Mucosa of rectum (tissue), 2 donors: ENCODE data around the gene PARP14.
A peak's percentile ranks its signal among the peaks of the same experiment; 100 is the strongest.

Experiments
- H3K27ac ChIP-seq, 2 donors: one replicate each; pipeline ENCODE4 v1.7.0; 2013; ENCODE audit warnings: inconsistent platforms in 2 of 2, low read depth in 2 of 2, low read length in 2 of 2
- H3K27me3 ChIP-seq, 2 donors: one replicate each; pipeline ENCODE4 v1.7.0; 2013; ENCODE audit warnings: low read length in 2 of 2; ENCODE audit not compliant: control insufficient read depth in 2 of 2, insufficient read depth in 2 of 2
- H3K36me3 ChIP-seq, 2 donors: one replicate each; pipeline ENCODE4 v1.7.0; 2013; ENCODE audit warnings: low read length in 2 of 2; ENCODE audit not compliant: control insufficient read depth in 2 of 2, insufficient read depth in 2 of 2
- H3K4me1 ChIP-seq, 2 donors: one replicate each; pipeline ENCODE4 v1.7.0; 2013; ENCODE audit warnings: low read length in 2 of 2, mild to moderate bottlenecking in 1 of 2; ENCODE audit not compliant: control insufficient read depth in 2 of 2, insufficient read depth in 2 of 2
- H3K4me3 ChIP-seq, 2 donors: one replicate each; pipeline ENCODE4 v1.7.0; 2013; ENCODE audit warnings: low read length in 2 of 2
- H3K9ac ChIP-seq, 2 donors: one replicate each; pipeline ENCODE4 v1.7.0; 2013; ENCODE audit warnings: low read length in 2 of 2, low read depth in 1 of 2, mild to moderate bottlenecking in 1 of 2
- H3K9me3 ChIP-seq, 2 donors: one replicate each; pipeline ENCODE4 v1.7.0; 2013; ENCODE audit warnings: low read length in 2 of 2; ENCODE audit not compliant: control insufficient read depth in 2 of 2
- donor health status: healthy.
- donor health status: Normal muscosa, but diverticular disease.

Gene PARP14

DNA sequence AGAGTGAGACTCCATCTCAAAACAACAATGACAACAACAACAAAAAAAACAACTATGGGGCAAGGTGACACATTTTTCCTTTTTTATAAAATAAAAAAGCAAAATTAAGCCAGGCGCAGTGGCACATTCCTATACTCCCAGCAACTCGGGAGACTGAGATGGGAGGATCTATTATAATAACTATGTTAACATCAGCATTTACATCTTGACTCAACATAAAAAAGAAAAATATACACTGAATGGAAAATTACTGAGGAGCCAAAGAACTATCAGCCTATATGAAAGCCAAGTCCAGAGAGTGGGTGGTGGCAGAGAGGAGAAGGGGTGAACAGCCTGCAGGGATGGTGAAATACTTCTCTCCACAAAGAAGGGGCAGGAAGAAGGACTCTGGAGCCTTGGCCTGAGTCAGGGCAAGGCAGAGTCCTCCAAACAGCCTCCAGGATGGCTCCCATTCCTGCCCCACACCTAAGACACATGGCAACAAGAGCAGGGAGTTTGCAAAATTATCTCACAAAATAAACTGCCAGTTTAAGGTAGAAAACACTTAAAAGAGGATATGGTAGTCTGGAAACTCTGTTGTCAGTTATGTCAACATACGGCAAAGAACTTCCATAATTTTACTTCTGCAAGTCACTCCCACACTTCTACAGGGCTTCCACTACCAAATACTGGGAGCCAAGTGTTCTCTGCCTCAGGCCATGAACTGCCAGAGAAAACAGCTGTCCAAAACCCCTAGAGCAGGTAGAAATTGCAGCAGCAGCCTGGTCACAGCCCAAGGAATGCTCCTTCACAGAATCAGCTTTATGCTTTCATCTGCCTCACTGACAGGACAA, 87.1 kb downstream of the PARP14 start:
- Histone ChIP-seq H3K4me3 (no peak overlapping the region), H3K27ac (peak overlapping the region; percentile 13 to 48), H3K9ac (no peak overlapping the region), H3K36me3 (no peaks in the 10 kb centered on the region), H3K9me3 (no peaks in the 10 kb centered on the region), H3K4me1 (no peaks in the 10 kb centered on the region), H3K27me3 (no peaks in the 10 kb centered on the region)

- H3K27me3 ChIP-seq: no peaks in the 10 kb centered on the region
- H3K9me3 ChIP-seq: no peaks in the 10 kb centered on the region
- H3K4me3 ChIP-seq: no peak overlapping the region
- no peaks in the 10 kb centered on the region for H3K4me1 ChIP-seq
- H3K27ac ChIP-seq: no peak overlapping the region
- H3K36me3 ChIP-seq: peaks cover 0 to 4% of the 10 kb centered on the region in 2 donors
- no peak overlapping the region for H3K9ac ChIP-seq
Measured at GRCh38 chr3:122770521-122771202, 90.0 kb downstream of the PARP14 start.

DNA sequence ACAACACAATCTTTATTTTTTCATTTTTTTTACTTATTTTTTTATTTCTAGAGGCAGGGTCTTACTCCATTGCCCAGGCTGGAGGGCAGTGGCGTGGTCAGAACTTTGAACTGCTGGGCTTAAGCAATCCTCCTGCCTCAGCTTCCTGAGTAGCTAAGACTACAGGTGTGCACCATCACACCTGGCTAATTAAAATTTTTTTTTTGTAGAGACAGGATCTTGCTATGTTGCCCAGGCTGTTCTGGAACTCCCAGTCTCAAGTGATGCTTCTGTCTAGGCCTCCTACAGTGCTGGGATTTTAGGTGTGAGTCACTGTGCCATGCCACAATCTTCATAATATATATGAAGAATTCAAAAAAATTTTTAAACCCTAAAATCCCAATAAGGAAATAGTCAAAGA, 92.2 kb downstream of the PARP14 start:
- no peak overlapping the region for H3K9ac ChIP-seq
- H3K4me1 ChIP-seq: no peaks in the 10 kb centered on the region
- peaks cover 0 to 4% of the 10 kb centered on the region in 2 donors for H3K36me3 ChIP-seq
- no peaks in the 10 kb centered on the region for H3K27me3 ChIP-seq
- no peak overlapping the region for H3K27ac ChIP-seq
- H3K4me3 ChIP-seq: no peak overlapping the region
- no peaks in the 10 kb centered on the region for H3K9me3 ChIP-seq

DNA sequence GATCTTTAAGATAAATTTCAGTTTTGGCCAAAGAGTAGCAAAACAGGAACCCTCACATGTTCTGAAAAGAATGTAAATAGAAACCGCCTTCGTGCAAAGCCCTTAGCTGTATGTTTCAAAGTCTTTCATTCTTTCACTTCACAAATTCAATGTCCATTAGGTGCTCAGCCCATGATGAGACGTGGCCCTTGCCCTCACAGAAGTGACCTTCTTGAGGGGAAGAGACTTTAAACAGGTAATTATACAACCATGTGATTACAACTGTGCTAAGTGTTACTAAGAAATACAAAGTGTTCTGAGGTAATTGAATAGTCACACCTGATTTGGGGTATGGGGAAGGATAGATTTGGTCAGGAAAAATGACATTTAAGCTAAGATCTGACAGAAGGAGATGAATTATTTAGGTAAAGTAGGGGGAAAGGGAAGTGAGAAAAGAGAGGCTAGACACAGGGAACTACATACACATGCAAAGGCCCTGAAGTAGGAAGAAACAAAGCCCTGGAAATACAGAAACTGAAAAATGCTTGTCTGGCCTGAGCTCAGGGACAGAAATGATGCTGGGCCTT, 93.4 kb downstream of the PARP14 start:
- Histone ChIP-seq H3K9ac (no peak overlapping the region), H3K27ac (peak overlapping the region; percentile 14 to 65)

GRCh38 chr3:122774564-122774963, 93.9 kb downstream of the PARP14 start:
- no peaks in the 10 kb centered on the region for H3K27me3 ChIP-seq
- no peaks in the 10 kb centered on the region for H3K9me3 ChIP-seq
- no peaks in the 10 kb centered on the region for H3K4me1 ChIP-seq
- no peak overlapping the region for H3K4me3 ChIP-seq
- H3K9ac ChIP-seq: no peak overlapping the region
- H3K27ac ChIP-seq: peak overlapping the region; percentile 14 to 65
- H3K36me3 ChIP-seq: peaks cover 0 to 4% of the 10 kb centered on the region in 2 donors

More for the DNA sequence above, 93.4 kb downstream of the PARP14 start:
- no peaks in the 10 kb centered on the region for H3K4me1 ChIP-seq
- peaks cover 0 to 4% of the 10 kb centered on the region in 2 donors for H3K36me3 ChIP-seq
- H3K4me3 ChIP-seq: no peak overlapping the region
- H3K9me3 ChIP-seq: no peaks in the 10 kb centered on the region
- no peaks in the 10 kb centered on the region for H3K27me3 ChIP-seq

GRCh38 chr3:122776675-122777468, 96.2 kb downstream of the PARP14 start:
- no peak overlapping the region for H3K4me3 ChIP-seq

GRCh38 chr3:122777563-122777962, 96.9 kb downstream of the PARP14 start:
- no peak overlapping the region for H3K27ac ChIP-seq
- peaks cover 0 to 4% of the 10 kb centered on the region in 2 donors for H3K36me3 ChIP-seq
- H3K9ac ChIP-seq: no peak overlapping the region
- no peaks in the 10 kb centered on the region for H3K27me3 ChIP-seq
- H3K4me1 ChIP-seq: no peaks in the 10 kb centered on the region
- no peak overlapping the region for H3K4me3 ChIP-seq
- H3K9me3 ChIP-seq: no peaks in the 10 kb centered on the region

More at GRCh38 chr3:122776675-122777468, 96.2 kb downstream of the PARP14 start:
- Histone ChIP-seq H3K36me3 (peaks cover 0 to 4% of the 10 kb centered on the region in 2 donors), H3K4me1 (no peaks in the 10 kb centered on the region), H3K27me3 (no peaks in the 10 kb centered on the region), H3K27ac (no peak overlapping the region), H3K9ac (no peak overlapping the region), H3K9me3 (no peaks in the 10 kb centered on the region)
